C4-2B (cell line): ENCODE results near the gene TAMALIN.

Experiments
- CTCF ChIP-seq: fragments of 450-650 bp; conservative IDR thresholded peaks from 2 replicates; pipeline ENCODE4 v1.5.1; 2017; ENCODE audit warnings: mild to moderate bottlenecking
- ZFX ChIP-seq: fragments of 450-650 bp; IDR thresholded peaks from 2 replicates; pipeline ENCODE4 v1.6.1; 2017

- no peak for TF ChIP-seq CTCF
- TF ChIP-seq ZFX, result no peak
Measured at GRCh38 chr12:52057638-52058576, 51.2 kb downstream of the TAMALIN start.
